Frontal cortex (tissue), 4 donors: ENCODE results near the gene ZNF646. TPM values are rescaled to one million over a fixed set of nuclear protein-coding genes. Genes with fewer than 3 reads are reported as not detected.
"Not testable (repeated sequence)": the region's sequence is repeated elsewhere in the genome, so short reads cannot be mapped to it uniquely, and the experiment has no call there.

Experiments
- DNase-seq, 2 donors: peaks; one replicate each; pipeline ENCODE4 v3.0.0; 2012; ENCODE audit warnings: low spot score in 2 of 2
- FAIRE-seq: peaks from 2 replicates; lab custom pipeline; 2012; peaks lifted over from hg19 to GRCh38; lab: Jason Lieb, UNC
- total RNA-seq: library from RNA; depleted of rRNA; stranded (reverse); fragments of >200 nt; gene quantifications from one replicate; pipeline ENCODE4 v1.2.3, GENCODE V29; 2014
- donor health status: control.
- donor health status: control.
- donor health status: control.

The ZNF646 gene
- total RNA-seq, 1 donor from 2014 or later, result 14.7 TPM

DNA sequence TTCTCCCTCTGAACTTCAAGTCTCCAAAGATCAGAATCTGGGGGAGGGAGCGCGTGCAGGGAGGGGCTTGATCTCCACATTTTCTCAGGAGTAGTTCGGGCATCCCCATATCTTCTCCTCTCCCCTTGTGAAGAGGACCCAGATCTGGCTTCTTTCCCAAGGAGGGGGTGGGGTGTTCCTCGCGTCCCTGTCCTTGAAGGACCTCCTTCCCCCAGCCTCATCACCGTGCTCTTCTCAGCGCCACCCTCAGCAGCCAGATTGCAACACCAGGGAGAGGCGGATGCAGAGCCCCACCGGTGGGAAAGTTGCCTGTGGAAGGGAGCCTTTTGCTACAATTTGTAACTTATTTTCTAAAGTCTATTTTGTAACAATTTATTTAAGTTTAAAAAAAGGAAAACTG, 8.9 kb downstream of the ZNF646 start:
- FAIRE-seq (no peak), DNase-seq (no peak)

DNA sequence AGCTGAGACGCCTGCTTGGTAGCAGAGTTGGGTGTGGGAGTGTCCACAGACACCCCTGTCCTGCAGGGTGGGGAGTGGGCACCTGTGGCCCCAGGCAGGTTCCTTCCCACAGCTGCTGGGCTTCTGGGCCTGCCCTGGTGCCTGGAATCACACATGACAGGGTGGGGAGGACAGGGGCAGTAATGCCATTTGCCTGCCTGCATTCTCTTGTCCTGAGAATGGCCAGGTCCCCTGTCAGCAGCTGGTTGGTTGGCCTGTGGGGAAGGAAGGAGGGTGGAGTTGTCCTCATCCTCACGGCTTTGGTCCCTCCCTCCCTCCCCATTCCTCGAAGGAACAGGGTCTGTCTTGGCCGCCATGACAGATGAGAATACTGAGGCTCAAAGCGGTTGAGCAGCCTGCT, 9.3 kb downstream of the ZNF646 start:
- no peak for FAIRE-seq
- no peak for DNase-seq

DNA sequence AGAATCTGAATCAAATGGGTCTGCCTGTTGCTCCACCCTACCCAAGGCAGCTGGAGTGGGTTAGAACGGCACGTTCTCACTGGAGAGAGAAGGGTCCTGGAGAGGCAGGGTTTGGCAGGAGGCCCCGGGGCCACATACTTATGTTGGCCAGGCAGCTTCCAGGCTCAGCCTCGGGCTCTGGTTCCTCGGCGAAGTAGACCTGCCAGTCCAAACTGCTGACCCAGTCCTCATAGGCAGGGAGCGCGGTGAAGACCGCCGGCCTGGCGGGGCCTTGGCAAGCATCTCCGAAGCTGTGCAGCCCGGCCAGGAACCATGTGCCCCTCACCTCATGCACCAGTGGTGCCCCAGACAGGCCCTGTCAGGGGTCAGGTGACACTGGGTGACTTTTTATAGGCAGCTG, 9.8 kb downstream of the ZNF646 start:
- DNase-seq, result no peak
- FAIRE-seq, result no peak

DNA sequence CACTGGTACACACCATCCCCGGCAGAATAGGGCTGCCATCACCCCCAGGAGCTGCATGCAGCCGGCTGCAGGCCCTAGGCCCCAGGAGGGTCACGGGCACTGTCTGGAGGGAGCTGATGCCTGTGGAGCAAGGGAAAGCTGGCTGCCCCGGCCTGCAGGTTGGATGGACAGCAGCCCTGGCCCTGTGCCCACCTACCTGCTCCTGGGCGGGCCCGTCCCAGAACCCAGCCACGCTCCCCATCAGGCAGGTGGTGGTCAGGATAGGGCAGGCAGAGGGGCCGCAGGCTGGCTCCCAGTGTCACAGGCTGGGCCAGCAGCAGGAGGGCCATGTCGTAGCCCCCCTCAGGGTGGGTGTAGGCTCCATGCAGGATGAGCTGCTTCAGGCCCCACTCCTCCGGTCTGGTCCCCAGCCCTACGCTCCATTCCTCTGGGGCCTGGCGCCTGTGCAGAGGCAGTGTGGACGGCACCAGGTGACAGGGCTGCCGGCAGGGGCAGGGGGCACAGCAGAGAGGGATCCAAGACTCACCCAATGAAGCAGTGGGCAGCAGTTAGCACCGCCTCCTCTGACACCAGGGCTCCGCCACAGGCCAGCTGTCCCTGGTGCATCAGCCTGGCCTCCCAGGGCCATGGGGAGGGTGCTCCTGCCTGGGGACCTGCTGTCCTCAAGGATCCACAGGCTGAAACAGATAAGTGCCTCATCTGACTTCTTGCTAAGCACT, 10.5 kb downstream of the ZNF646 start:
- DNase-seq (no peak), FAIRE-seq (no peak)

DNA sequence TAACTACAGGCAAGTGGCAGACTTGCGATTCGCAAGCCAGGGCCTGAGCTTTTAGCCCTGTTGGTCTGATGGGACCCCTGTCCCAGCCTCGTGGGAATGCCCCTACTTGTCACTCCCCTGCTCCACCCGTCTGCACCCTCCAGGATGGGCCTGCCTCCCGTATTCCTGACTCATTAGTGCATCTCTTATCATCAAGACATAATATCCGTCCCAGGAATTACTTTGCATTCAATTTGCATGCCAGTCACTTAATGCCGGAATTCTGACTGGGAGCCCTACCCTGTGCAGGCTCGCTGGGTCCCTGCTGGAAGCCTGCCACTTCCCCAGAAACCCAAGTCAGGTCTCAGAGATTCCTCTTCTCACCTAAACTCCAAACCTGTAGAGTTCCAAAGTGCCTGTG, 11.2 kb downstream of the ZNF646 start:
- DNase-seq (no peak), FAIRE-seq (no peak)

DNA sequence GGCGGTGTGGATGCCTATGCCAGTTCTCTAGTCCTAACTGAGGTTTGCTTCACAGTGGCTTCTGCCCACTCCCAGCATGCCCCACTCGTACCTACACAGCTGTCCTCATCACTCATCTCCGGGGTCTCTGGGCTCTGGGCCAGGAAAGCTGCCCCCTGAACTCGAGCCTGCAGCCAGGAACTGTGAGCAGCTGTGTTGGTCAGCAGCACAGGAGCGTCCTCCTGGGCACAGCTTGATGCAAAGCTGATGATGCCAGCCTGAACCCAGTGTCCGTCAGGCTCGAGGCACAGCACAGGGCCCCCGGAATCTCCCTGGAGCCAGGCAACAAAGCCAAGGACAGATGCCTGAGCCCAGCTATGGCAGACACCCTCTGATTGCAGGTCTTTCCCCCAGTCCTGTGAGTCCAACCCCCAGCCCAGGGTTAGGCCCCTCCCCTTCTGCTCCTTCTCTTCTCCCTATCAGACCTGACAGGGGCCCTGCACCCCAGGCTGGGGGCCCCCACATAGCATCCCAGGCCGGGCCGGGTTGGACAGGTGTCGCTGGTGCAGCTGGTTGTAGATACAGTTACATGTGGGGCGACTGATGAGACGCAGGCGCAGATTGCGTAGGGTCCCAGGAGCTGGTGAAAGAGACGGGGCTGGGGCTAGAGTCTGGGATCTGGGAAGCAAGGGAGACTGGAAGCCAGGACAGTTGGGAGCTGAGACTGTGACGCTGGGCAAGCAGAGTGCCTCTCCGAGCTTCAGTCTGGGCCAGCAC, 11.8 kb downstream of the ZNF646 start:
- FAIRE-seq (no peak), DNase-seq (no peak)

DNA sequence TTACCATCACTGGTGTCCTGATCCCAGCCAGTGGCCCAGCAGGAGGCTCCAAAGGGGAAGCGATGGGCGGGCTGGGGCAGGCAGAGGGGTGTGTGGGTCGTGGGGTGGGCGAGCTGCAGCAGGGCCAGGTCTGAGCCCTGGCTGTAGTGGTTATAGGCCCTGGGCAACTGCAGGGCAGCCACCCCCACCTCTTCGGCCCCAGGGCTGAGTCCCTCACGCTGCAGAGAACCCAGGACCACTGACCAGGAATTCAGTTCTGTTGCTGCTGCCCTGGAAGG, 12.3 kb downstream of the ZNF646 start:
- no peak for FAIRE-seq
- no peak for DNase-seq

DNA sequence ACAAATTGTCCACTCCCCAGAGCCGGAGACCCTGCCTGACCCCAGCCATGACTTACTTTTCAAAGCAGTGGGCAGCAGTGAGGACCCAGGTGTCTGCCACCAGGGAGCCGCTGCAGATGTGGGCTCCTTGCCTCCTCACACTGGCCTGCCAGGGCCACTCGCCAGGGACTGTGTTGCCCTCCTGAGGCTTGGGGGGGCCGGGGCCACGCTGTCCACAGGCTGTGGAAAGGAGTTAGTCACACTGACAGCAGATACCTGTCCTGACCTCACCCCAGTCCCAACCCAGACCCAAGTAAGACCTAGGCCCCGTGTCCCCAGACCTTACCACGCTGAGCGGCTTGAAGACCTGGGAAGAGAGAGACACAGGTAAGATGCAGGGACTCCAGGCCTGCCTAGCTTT, 13.3 kb downstream of the ZNF646 start:
- DNase-seq (no peak), FAIRE-seq (no peak)

DNA sequence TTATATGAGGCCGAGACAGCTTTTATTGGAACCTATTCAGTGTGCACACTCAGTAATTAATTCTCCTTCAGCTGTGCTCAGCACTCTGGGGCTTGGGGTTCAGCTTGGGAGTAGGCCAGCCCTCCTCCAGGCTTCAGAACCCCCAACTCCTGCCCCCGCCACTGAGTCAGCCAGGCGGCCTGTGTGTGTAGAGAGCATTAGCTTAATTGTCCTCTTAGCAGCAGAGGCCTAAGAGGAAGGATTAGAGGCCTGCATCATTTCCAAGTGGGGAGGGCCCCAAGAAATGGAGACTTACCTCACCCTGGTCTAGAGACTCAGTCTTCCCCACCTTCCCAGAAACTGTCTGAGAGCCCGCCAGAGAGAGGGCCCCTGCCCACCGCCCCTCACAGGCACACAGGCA, 13.7 kb downstream of the ZNF646 start:
- FAIRE-seq, result no peak
- no peak for DNase-seq

DNA sequence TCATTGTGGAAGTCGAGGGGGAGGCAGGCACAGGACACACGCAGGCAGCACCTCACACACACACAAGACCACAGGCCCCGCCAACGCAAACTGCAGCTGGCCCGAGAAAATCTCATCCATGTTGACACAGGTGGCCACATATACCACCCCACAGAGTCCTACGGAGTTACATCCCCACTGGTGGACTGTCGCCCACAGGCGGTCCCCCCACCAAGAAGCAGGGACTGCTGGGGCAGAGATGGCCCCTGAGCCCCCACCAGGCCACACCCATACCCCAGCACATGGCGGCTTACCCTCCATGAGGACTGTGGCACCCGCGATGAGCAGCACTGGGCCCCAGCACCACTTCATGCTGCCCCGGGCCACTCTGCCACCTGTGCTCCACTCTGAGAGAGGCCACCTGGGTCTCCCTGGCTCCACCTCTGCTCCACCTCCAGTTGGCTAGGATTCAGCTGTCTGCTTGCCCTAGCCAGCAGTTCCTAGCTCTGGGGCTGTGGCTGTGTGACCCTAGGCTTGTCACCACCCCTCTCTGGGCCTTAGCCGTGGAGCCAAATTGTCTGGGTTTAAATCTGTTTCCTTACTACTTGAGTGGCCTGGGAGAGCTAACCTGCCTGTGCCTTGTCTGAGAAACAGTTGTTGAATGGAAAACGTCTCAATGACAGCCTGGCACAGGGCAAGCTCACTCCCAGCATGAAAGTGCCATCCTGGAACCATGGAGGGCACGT, 14.4 kb downstream of the ZNF646 start, which contains the start of gene PRSS53:
PRSS53 (minus strand) TSS at position 485 of the 725 bp plus-strand sequence; CDS start at position 351, 134 bp downstream.
- DNase-seq (no peak), FAIRE-seq (no peak)

DNA sequence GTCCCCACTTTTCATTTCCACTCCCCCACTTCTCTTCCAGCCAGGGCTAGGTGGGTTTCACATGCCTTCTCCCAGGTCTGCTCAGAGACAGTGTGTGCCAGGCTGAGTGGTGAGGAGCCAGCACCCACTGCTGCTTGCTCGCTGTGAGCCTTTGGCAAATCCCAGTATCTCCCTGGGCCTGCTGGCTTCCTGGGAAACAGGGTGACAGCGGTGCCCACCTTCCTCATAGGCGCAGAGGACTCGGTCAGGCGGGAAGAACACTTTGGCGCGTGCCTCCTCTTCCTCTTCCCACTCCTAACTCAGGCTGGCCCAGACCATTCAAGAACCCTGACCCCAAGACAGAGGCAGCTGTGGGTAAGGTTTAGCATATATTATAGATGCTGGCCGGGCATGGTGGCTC, 15.0 kb downstream of the ZNF646 start:
- no peak for DNase-seq
- FAIRE-seq, result no peak

DNA sequence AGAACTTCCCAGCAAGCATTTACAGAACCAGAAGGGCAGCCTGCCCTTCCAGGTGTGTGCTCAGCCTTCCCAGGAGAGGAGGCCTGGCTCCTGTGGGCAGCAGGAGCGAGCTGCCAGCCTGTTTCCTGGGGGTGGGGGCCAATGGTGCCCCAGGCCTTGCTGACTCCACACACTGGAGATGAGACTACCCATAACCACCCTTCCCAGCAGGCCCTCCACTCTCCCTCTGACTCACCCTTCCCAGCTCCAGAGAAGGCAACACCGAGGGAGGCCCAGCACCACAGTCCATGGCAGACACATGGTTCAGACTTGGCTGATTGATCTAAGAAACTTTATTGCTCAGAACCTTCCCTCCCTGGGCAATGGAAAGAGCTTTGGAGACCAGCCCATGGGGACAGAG, 16.3 kb downstream of the ZNF646 start:
- no peak for FAIRE-seq
- DNase-seq, result no peak

DNA sequence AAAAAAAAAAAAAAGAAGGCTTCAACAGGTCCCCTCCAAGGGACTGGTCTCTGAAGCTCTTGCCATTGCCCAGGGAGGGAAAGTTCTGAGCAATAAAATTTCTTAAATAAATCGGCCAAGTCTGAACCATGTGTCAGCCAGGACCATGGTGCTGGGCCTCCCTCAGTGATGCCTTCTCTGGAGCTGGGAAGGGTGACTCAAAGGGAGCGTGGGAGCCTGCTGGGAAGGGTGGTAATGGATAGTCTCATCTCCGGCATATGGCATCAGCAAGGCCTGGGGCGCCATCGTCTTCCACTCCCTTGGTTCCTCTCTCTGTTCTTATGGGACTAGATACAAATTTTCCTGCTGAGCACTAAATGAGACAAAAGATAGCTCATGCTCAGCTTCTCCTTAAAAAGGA, 18.1 kb downstream of the ZNF646 start:
- no peak for DNase-seq
- FAIRE-seq, result no peak

DNA sequence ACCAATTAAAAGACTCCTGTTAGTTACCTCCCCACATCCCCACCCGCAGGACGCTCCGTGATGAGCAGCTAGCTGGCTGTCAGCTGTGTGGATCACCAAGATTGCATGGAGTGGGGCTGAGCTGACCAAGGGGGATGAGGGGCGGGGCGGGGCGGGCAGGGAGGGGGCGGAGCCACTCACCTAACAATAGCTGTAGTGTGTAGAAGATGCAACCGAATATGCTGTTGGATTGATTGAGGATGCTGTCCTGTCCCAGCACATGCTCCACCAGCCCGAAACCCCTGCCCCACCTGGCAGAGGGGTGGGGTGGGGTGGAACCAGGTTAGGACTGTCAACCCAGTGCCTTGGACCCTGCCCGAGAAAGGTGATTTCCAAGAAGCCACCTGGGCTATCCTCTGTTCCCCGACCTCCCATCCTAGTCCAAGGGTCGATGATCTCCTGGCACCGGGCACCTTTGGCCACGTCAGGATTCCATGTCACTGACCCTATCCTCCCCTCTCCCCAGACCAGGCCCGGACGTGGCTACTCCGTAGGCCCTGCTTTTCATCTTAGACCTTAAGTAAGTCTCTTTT, 19.0 kb downstream of the ZNF646 start:
- FAIRE-seq, result no peak
- peak in 1 of 2 donors; percentile 64 for DNase-seq

DNA sequence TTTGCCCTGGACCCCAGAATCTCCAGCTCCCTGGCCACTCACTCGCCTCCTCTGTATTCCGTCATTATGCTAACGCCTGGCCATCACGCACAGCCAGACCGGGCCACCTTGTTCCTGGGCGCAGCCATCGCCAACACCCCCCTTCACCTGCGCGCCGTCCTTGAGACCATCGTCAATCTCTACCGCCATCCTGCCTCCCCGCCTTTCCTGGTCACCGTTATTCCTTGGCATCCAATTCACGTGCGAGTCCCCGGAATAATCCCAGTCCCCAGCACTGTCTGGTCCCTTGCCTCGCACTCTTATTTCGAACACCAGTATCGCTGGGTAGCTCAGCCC, 19.8 kb downstream of the ZNF646 start:
- DNase-seq, result no peak
- no peak for FAIRE-seq

DNA sequence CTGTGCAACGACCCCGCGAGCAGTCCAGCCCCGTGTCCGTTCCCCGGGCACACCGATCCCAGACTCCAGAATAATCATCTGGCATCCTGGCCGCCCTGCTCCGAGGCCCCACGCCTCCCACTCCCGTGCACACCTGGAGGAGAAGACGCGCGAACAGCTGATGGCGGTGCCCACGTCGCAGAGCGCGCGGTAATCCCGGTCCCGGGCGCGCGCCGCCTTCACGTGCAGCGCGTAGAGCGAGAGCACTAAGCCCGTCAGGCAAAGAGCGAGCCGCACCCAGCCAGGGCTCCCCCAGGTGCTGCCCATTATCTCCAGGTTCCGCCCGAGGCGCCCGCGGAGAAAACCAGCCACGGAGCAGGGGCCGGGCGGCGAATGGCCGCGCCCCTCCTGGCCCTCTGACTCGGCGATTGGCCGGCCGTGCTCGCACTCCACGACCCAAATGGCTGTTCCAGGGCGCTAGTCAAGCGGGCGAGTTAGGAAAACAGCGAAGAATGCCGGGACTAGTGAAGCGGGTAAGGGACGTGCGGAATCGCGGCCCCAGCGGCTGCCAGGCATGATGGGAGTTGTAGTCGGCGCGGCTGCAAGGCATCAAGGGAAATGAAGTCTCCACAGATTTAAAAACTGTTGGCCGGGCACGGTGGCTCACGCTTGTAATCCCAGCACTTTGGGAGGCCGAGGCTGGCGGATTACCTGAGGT, 20.4 kb downstream of the ZNF646 start, which contains the start of gene VKORC1:
VKORC1 (minus strand) TSS at position 374 of the 697 bp plus-strand sequence; CDS start at position 306, 68 bp downstream.
- DNase-seq, result peak; percentile 89 to 90
- FAIRE-seq, result no peak

DNA sequence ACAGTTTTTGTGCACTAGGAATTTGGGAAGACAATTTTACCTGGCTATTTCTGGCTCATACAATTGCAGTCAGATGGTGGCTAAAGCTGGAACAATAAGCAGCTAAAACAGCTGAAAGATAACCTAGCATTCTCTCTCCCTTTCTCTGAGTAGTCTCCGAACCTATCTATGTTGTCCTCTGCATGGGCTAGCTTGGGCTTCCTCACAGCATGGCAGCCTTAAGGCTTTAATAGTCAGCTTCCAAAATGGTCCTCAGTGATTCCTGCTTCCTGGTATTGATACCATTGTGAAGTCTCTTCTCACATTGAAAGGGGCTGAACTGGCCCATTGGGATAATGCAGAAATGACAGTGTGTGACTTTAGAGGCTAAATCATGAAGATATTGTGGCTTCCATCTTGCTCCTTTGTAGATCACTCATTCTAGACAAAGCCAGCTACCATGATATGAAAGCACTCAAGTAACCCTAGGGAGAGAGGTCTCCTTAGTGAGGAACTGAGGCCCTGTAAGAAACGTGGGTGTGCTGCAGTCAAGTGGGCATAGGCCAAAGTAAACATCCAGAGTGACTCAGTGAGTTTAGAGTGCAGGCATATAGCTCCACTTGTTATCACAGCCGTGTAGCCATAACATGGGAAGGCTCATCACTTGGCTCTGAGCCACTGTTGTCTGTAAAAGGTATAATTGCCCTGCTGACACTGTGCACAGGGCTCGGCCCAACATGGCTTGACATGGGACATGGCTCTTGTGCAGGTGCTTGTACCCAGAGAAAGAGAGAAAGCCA, 25.8 kb downstream of the ZNF646 start:
- no peak for DNase-seq
- no peak for FAIRE-seq

DNA sequence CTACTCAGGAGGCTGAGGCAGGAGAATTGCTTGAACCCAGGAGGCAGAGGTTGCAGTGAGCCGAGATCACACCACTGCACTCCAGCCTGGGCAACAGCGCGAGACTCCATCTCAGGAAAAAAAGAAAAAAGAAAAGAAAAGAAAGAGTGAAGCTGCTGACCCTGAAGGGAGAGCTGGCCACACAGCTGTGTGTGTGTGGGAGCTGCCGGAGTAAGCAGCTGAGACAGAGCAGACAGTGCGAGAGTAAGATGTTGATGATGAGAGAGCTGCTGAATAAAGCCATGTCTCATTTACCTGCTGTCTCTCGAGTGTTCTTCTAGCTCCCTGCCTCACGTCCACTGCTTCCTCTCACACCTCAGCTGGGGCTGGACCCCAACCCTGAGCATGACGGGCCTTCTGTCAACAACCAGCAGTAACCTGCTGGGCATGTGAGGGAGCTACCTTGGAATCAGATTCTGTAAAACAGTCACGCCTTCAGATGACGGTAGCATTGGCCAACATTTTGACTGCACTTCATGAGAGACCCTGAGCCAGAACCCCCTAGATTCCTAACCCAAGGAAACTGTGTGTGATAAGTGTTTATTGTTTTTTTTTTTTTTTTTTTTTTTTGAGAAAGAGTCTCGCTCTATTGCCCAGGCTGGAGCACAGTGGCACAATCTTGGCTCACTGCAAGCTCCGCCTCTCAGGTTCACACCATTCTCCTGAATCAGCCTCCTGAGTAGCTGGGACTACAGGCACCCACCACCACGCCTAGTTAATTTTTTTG, 26.8 kb downstream of the ZNF646 start:
- DNase-seq, FAIRE-seq: not testable (repeated sequence)
